ENCODE data around the gene CYP1B1. TPM values are rescaled to one million over a fixed set of nuclear protein-coding genes. Genes with fewer than 3 reads are reported as not detected.

Gene CYP1B1
- total RNA-seq, 1 experiment from 2014 or later = 4.2 TPM

DNA sequence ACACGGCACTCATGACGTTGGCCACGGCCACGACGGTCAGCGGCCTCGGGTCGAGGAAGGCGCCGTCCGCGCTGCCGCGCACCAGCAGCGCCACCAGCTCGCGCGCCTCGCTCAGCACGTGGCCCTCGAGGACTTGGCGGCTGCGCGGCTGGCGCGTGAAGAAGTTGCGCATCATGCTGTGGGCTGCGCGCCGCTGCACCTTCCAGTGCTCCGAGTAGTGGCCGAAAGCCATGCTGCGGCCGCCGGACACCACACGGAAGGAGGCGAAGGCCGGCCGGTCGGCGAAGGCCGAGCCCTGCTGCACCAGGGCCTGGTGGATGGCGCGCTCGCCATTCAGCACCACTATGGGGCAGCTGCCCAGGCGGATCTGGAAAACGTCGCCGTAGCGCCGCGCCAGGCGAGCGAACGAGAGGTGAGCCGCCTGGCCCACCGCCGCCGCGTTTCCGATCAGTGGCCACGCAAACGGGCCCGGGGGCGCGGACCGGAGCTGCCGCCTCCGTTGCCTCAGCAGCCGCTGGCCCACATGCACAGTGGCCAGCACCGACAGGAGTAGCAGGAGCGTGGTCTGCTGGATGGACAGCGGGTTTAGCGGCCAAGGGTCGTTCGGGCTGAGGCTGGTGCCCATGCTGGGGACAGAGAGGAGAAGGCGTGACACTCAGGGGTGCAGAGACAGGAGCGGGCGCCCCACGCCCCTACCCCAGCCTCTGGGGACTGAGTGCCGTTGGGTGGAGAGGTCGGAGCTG is 1.0 kb downstream of the CYP1B1 start (continued):
- TF ChIP-seq, protein P1, sequence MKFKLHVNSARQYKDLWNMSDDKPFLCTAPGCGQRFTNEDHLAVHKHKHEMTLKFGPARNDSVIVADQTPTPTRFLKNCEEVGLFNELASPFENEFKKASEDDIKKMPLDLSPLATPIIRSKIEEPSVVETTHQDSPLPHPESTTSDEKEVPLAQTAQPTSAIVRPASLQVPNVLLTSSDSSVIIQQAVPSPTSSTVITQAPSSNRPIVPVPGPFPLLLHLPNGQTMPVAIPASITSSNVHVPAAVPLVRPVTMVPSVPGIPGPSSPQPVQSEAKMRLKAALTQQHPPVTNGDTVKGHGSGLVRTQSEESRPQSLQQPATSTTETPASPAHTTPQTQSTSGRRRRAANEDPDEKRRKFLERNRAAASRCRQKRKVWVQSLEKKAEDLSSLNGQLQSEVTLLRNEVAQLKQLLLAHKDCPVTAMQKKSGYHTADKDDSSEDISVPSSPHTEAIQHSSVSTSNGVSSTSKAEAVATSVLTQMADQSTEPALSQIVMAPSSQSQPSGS (CRISPR knock-in tag; IDR thresholded peaks at IDR 0.05; ENCODE audit: borderline replicate concordance, low read depth) = peak; percentile 92; the same call in 1 of the 2 replicates
- TF ChIP-seq KAT7 (CRISPR knock-in tag; IDR thresholded peaks at IDR 0.05; ENCODE audit: borderline replicate concordance) (peak; percentile 96), CREB1 (CRISPR knock-in tag; IDR thresholded peaks at IDR 0.05) (peak; percentile 99), TCF7 (CRISPR knock-in tag; IDR thresholded peaks at IDR 0.05; ENCODE audit: low read depth) (peak; percentile 98), GTF2I (CRISPR knock-in tag; conservative IDR thresholded peaks at IDR 0.05) (no peak)
- TF ChIP-seq, protein P2, sequence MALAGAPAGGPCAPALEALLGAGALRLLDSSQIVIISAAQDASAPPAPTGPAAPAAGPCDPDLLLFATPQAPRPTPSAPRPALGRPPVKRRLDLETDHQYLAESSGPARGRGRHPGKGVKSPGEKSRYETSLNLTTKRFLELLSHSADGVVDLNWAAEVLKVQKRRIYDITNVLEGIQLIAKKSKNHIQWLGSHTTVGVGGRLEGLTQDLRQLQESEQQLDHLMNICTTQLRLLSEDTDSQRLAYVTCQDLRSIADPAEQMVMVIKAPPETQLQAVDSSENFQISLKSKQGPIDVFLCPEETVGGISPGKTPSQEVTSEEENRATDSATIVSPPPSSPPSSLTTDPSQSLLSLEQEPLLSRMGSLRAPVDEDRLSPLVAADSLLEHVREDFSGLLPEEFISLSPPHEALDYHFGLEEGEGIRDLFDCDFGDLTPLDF (CRISPR knock-in tag; IDR thresholded peaks at IDR 0.05) = peak; percentile 99

DNA sequence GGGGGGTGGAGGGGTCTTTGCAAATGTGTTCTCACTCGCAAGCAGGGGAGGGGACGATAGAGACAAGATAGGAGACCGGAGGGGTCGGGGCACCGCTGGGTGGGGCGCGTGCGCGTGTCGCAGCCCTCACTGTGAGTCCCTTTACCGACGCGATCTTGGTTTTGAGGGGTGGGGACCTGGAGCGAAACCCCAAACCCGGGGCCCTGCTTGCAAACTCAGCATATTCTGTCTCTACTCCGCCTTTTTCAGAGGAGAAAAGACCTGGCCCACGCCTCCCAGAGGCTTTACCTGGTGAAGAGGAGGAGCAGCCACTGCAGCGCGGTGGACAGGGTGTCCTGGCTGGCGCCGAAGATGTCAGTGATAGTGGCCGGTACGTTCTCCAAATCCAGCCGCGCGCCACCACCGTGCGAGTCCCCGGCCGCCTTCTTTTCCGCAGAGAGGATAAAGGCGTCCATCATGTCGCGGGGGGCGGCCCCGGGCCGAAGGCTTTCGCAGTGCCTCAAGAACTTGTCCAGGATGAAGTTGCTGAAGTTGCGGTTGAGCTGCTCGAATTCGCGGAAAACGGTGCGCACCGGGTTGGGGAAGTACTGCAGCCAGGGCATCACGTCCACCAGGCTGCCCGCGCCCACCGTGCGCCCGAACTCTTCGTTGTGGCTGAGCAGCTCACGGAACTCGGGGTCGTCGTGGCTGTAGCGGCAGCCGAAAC is 1.7 kb downstream of the CYP1B1 start:
- POLR2A ChIA-PET = no interaction called here
- Mint-ChIP-seq H3K36me3 (0 out of 2 replicates have a peak, but pooled peaks cover 3% of the 10 kb centered on the region), H3K4me3 (peak overlapping the region; percentile 73), H3K27ac (no peak overlapping the region), H3K4me1 (peaks cover 47% of the 10 kb centered on the region), H3K9me3 (no peaks in the 10 kb centered on the region), H3K27me3 (ENCODE audit: low read depth) (peaks cover 78% of the 10 kb centered on the region)
- CTCF ChIA-PET = interaction anchor here (0.6 to 1.3 kb wide), 5 partner anchors 22 to 200 kb away, joined by 3 to 5 read pairs (median 3); no protein-coding TSS in a partner anchor
- DNase-seq (ENCODE audit: low spot score) (peak; percentile 43), ATAC-seq (no peak)
- TF ChIP-seq KAT7 (CRISPR knock-in tag; IDR thresholded peaks at IDR 0.05; ENCODE audit: borderline replicate concordance) (no peak), ZNF416 (CRISPR knock-in tag; IDR thresholded peaks at IDR 0.05) (no peak), NFE2L1 (CRISPR knock-in tag; IDR thresholded peaks at IDR 0.05) (no peak), OVOL2 (CRISPR knock-in tag; IDR thresholded peaks at IDR 0.05; ENCODE audit: borderline replicate concordance) (no peak)
- TF ChIP-seq, protein P3, sequence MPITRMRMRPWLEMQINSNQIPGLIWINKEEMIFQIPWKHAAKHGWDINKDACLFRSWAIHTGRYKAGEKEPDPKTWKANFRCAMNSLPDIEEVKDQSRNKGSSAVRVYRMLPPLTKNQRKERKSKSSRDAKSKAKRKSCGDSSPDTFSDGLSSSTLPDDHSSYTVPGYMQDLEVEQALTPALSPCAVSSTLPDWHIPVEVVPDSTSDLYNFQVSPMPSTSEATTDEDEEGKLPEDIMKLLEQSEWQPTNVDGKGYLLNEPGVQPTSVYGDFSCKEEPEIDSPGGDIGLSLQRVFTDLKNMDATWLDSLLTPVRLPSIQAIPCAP (CRISPR knock-in tag; IDR thresholded peaks at IDR 0.05) = no peak
- TF ChIP-seq, protein P4, sequence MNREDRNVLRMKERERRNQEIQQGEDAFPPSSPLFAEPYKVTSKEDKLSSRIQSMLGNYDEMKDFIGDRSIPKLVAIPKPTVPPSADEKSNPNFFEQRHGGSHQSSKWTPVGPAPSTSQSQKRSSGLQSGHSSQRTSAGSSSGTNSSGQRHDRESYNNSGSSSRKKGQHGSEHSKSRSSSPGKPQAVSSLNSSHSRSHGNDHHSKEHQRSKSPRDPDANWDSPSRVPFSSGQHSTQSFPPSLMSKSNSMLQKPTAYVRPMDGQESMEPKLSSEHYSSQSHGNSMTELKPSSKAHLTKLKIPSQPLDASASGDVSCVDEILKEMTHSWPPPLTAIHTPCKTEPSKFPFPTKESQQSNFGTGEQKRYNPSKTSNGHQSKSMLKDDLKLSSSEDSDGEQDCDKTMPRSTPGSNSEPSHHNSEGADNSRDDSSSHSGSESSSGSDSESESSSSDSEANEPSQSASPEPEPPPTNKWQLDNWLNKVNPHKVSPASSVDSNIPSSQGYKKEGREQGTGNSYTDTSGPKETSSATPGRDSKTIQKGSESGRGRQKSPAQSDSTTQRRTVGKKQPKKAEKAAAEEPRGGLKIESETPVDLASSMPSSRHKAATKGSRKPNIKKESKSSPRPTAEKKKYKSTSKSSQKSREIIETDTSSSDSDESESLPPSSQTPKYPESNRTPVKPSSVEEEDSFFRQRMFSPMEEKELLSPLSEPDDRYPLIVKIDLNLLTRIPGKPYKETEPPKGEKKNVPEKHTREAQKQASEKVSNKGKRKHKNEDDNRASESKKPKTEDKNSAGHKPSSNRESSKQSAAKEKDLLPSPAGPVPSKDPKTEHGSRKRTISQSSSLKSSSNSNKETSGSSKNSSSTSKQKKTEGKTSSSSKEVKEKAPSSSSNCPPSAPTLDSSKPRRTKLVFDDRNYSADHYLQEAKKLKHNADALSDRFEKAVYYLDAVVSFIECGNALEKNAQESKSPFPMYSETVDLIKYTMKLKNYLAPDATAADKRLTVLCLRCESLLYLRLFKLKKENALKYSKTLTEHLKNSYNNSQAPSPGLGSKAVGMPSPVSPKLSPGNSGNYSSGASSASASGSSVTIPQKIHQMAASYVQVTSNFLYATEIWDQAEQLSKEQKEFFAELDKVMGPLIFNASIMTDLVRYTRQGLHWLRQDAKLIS (CRISPR knock-in tag; IDR thresholded peaks at IDR 0.05; ENCODE audit: borderline replicate concordance) = no peak

GRCh38 chr2:38073211-38074057 is 2.5 kb downstream of the CYP1B1 start:
- DNase-seq (ENCODE audit: low spot score) = peak; percentile 59
- Mint-ChIP-seq H3K27me3 (ENCODE audit: low read depth) (peaks cover 71% of the 10 kb centered on the region), H3K4me3 (peak overlapping the region; percentile 73), H3K27ac (no peak overlapping the region), H3K9me3 (no peaks in the 10 kb centered on the region), H3K36me3 (0 out of 2 replicates have a peak, but pooled peaks cover 3% of the 10 kb centered on the region), H3K4me1 (peaks cover 40% of the 10 kb centered on the region)
- CTCF ChIA-PET = no interaction called here
- POLR2A ChIA-PET = no interaction called here
- peak; percentile 17 for ATAC-seq
- TF ChIP-seq, protein P5, sequence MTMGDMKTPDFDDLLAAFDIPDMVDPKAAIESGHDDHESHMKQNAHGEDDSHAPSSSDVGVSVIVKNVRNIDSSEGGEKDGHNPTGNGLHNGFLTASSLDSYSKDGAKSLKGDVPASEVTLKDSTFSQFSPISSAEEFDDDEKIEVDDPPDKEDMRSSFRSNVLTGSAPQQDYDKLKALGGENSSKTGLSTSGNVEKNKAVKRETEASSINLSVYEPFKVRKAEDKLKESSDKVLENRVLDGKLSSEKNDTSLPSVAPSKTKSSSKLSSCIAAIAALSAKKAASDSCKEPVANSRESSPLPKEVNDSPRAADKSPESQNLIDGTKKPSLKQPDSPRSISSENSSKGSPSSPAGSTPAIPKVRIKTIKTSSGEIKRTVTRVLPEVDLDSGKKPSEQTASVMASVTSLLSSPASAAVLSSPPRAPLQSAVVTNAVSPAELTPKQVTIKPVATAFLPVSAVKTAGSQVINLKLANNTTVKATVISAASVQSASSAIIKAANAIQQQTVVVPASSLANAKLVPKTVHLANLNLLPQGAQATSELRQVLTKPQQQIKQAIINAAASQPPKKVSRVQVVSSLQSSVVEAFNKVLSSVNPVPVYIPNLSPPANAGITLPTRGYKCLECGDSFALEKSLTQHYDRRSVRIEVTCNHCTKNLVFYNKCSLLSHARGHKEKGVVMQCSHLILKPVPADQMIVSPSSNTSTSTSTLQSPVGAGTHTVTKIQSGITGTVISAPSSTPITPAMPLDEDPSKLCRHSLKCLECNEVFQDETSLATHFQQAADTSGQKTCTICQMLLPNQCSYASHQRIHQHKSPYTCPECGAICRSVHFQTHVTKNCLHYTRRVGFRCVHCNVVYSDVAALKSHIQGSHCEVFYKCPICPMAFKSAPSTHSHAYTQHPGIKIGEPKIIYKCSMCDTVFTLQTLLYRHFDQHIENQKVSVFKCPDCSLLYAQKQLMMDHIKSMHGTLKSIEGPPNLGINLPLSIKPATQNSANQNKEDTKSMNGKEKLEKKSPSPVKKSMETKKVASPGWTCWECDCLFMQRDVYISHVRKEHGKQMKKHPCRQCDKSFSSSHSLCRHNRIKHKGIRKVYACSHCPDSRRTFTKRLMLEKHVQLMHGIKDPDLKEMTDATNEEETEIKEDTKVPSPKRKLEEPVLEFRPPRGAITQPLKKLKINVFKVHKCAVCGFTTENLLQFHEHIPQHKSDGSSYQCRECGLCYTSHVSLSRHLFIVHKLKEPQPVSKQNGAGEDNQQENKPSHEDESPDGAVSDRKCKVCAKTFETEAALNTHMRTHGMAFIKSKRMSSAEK (CRISPR knock-in tag; IDR thresholded peaks at IDR 0.05; ENCODE audit: borderline replicate concordance) = no peak
- TF ChIP-seq FOXK1 (CRISPR knock-in tag; IDR thresholded peaks at IDR 0.05) (no peak), STAT6 (CRISPR knock-in tag; conservative IDR thresholded peaks at IDR 0.05; ENCODE audit: low read depth) (no peak)

Data from WTC11 (cell line).